GM12872 (cell line): ENCODE data around the gene THBS3.

Experiments
- CTCF ChIP-seq: IDR thresholded peaks from 3 replicates; pipeline ENCODE4 v1.5.1; 2011; ENCODE audit warnings: low read depth, mild to moderate bottlenecking, low read length, moderate library complexity; ENCODE audit not compliant: insufficient read depth

The THBS3 gene

GRCh38 chr1:155175927-155176371 lies 31.7 kb downstream of the THBS3 start:
- peak; percentile 28; the same call in 1 of the 3 replicates for TF ChIP-seq CTCF

- no peak for TF ChIP-seq CTCF
These were observed 32.3 kb downstream of the THBS3 start for GRCh38 chr1:155175281-155175926.

GRCh38 chr1:155174324-155175280 lies 33.1 kb downstream of the THBS3 start:
- no peak for TF ChIP-seq CTCF

GRCh38 chr1:155173478-155174323 lies 34.0 kb downstream of the THBS3 start, which contains the start of gene TRIM46:
TRIM46 (plus strand) TSS chr1:155173849; CDS start chr1:155173967, 118 bp downstream.
- no peak for TF ChIP-seq CTCF

GRCh38 chr1:155172732-155173477 lies 34.8 kb downstream of the THBS3 start, which contains the start of gene KRTCAP2:
KRTCAP2 (minus strand) TSS chr1:155173304; CDS start chr1:155173224, 80 bp downstream.
- peak; percentile 94 for TF ChIP-seq CTCF

GRCh38 chr1:155171836-155172731 lies 35.6 kb downstream of the THBS3 start:
- no peak for TF ChIP-seq CTCF
